Upper lobe of left lung (tissue), 6 donors: ENCODE results near the gene BRMS1L. TPM values are rescaled to one million over a fixed set of nuclear protein-coding genes. Genes with fewer than 3 reads are reported as not detected.

Source experiments
- ATAC-seq, 2 donors: fragments of 200-7000 bp; cut with Tn5 transposase; one replicate each; pipeline ENCODE4 v1.9.1; 2022; ENCODE audit warnings: mild to moderate bottlenecking in 2 of 2, moderate library complexity in 2 of 2; ENCODE audit not compliant: low FRiP score in 2 of 2
- DNase-seq, 2 donors: peaks; one replicate each; pipeline ENCODE4 v3.0.0-alpha.2; 2019 to 2020
- H3K27ac ChIP-seq, 4 donors: fragments of 200-600 bp; sonication (generic); one replicate each; pipeline ENCODE4 v1.5.1; 2016 to 2019
- H3K27me3 ChIP-seq, 4 donors: fragments of 200-600 bp; sonication (generic); one replicate each; pipeline ENCODE4 v1.5.1; 2017 to 2019
- H3K36me3 ChIP-seq, 4 donors: fragments of 200-600 bp; sonication (generic); one replicate each; pipeline ENCODE4 v1.5.1; 2016 to 2019
- H3K4me1 ChIP-seq, 4 donors: fragments of 200-600 bp; sonication (generic); one replicate each; pipeline ENCODE4 v1.5.1; 2018 to 2019
- H3K4me3 ChIP-seq, 4 donors: fragments of 200-600 bp; sonication (generic); one replicate each; pipeline ENCODE4 v1.5.1; 2017 to 2019; ENCODE audit warnings: mild to moderate bottlenecking in 2 of 4, moderate library complexity in 1 of 4
- H3K9me3 ChIP-seq, 4 donors: fragments of 200-600 bp; sonication (generic); one replicate each; pipeline ENCODE4 v1.5.1; 2018 to 2019
- CTCF ChIP-seq, 6 experiments: fragments of 450-650 bp in 4 of 6; fragments of 200-600 bp in 2 of 6; sonication (generic) in 2 of 6; IDR thresholded peaks; one replicate each; pipeline ENCODE4 v1.5.1; 2016 to 2019; ENCODE audit warnings: antibody characterized with exemption in 6 of 6
- EP300 ChIP-seq, 4 donors: sonication (generic); formaldehyde crosslinking; IDR thresholded peaks; one replicate each; pipeline ENCODE4 v1.5.1; 2017; ENCODE audit warnings: antibody characterized with exemption in 4 of 4, control low read depth in 2 of 4
- POLR2A ChIP-seq, 4 donors: fragments of 450-650 bp; IDR thresholded peaks; one replicate each; pipeline ENCODE4 v1.5.1; 2016 to 2017; ENCODE audit warnings: antibody characterized with exemption in 4 of 4, mild to moderate bottlenecking in 2 of 4
- POLR2AphosphoS5 ChIP-seq, 2 donors: sonication (generic); formaldehyde crosslinking; IDR thresholded peaks; one replicate each; pipeline ENCODE4 v1.5.1; 2017; ENCODE audit warnings: antibody characterized with exemption in 2 of 2
- WGBS, 2 donors: methylation state at CpG; one replicate each; pipeline ENCODE4 v1.1.5; 2017 to 2018; 5-methylcytosine and 5-hydroxymethylcytosine counted together
- total RNA-seq, 6 donors: library from RNA; depleted of rRNA in 4 of 6; stranded (reverse); fragments of >200 nt in 4 of 6; gene quantifications; one replicate each; pipeline versions ENCODE4 v1.1.0 to v1.2.1, GENCODE V29; 2016 to 2021
- donor health status: DM: no; HTN: no; CAD: no; lungs with moderate emphysema.
- donor health status: DM: no; HTN: yes; CAD: no; lungs with severe emphysema.

The BRMS1L gene
- total RNA-seq, 6 donors from 2014 or later = 2.1 to 14.4 (median 6.7) TPM

GRCh38 chr14:35849122-35849521 is 23.0 kb downstream of the BRMS1L start:
- no peak for ATAC-seq
- TF ChIP-seq EP300 (IDR thresholded peaks at IDR 0.05) (no peak), CTCF (IDR thresholded peaks at IDR 0.05) (no peak)
- peaks cover 0 to 10% (median 5%) of the 10 kb centered on the region in 4 donors for H3K36me3 ChIP-seq

GRCh38 chr14:35851823-35852222 is 25.7 kb downstream of the BRMS1L start:
- Histone ChIP-seq H3K27ac (no peak overlapping the region), H3K4me3 (no peak overlapping the region), H3K4me1 (no peaks in the 10 kb centered on the region), H3K36me3 (peaks cover 0 to 3% (median 0%) of the 10 kb centered on the region in 4 donors), H3K27me3 (no peaks in the 10 kb centered on the region), H3K9me3 (no peaks in the 10 kb centered on the region)
- DNase-seq (no peak), ATAC-seq (no peak)
- TF ChIP-seq CTCF (IDR thresholded peaks at IDR 0.05) (no peak), EP300 (IDR thresholded peaks at IDR 0.05) (no peak), POLR2AphosphoS5 (IDR thresholded peaks at IDR 0.05) (no peak), POLR2A (IDR thresholded peaks at IDR 0.05) (no peak)
- 78 to 97% methylated on average over 3 of the region's 3 CpGs for WGBS, 2 donors

More at GRCh38 chr14:35849122-35849521, 23.0 kb downstream of the BRMS1L start:
- no peak overlapping the region for H3K27ac ChIP-seq
- H3K4me3 ChIP-seq = no peak overlapping the region
- no peaks in the 10 kb centered on the region for H3K27me3 ChIP-seq
- 78 to 93% methylated on average over 1 of the region's 1 CpG for WGBS, 2 donors
- H3K4me1 ChIP-seq = no peaks in the 10 kb centered on the region
- H3K9me3 ChIP-seq = no peaks in the 10 kb centered on the region
- no peak for DNase-seq

GRCh38 chr14:35853225-35853624 is 27.1 kb downstream of the BRMS1L start:
- WGBS, 2 donors = 91 to 97% methylated on average over 2 of the region's 2 CpGs
- ATAC-seq = no peak
- no peak overlapping the region for H3K27ac ChIP-seq
- H3K36me3 ChIP-seq = peaks cover 0 to 3% (median 0%) of the 10 kb centered on the region in 4 donors
- H3K4me3 ChIP-seq = no peak overlapping the region
- H3K4me1 ChIP-seq = no peaks in the 10 kb centered on the region
- no peaks in the 10 kb centered on the region for H3K27me3 ChIP-seq
- no peaks in the 10 kb centered on the region for H3K9me3 ChIP-seq
- DNase-seq = no peak
- no peak for TF ChIP-seq EP300 (IDR thresholded peaks at IDR 0.05)
- no peak for TF ChIP-seq POLR2A (IDR thresholded peaks at IDR 0.05)
- TF ChIP-seq POLR2AphosphoS5 (IDR thresholded peaks at IDR 0.05) = no peak
- no peak for TF ChIP-seq CTCF (IDR thresholded peaks at IDR 0.05)

GRCh38 chr14:35854696-35855270 is 28.6 kb downstream of the BRMS1L start:
- WGBS, 2 donors = 71 to 77% methylated on average over 1 of the region's 1 CpG
- Histone ChIP-seq H3K4me1 (no peaks in the 10 kb centered on the region), H3K4me3 (no peak overlapping the region), H3K27ac (no peak overlapping the region), H3K9me3 (no peaks in the 10 kb centered on the region), H3K27me3 (no peaks in the 10 kb centered on the region), H3K36me3 (peaks cover 0 to 16% (median 2%) of the 10 kb centered on the region in 4 donors)
- DNase-seq = no peak
- TF ChIP-seq POLR2AphosphoS5 (IDR thresholded peaks at IDR 0.05) = no peak
- TF ChIP-seq POLR2A (IDR thresholded peaks at IDR 0.05) = no peak
- TF ChIP-seq CTCF (IDR thresholded peaks at IDR 0.05) = no peak
- no peak for TF ChIP-seq EP300 (IDR thresholded peaks at IDR 0.05)
- ATAC-seq = no peak

- no peak for ATAC-seq
- WGBS, 2 donors = 76 to 80% methylated on average over 6 of the region's 6 CpGs
- no peak for DNase-seq
Observed at GRCh38 chr14:35855876-35856481, 29.8 kb downstream of the BRMS1L start.

More at GRCh38 chr14:35855876-35856481, 29.8 kb downstream of the BRMS1L start:
- Histone ChIP-seq H3K36me3 (peaks cover 0 to 13% (median 2%) of the 10 kb centered on the region in 4 donors), H3K27ac (no peak overlapping the region), H3K4me3 (no peak overlapping the region), H3K4me1 (no peaks in the 10 kb centered on the region), H3K9me3 (no peaks in the 10 kb centered on the region), H3K27me3 (no peaks in the 10 kb centered on the region)
- TF ChIP-seq POLR2A (IDR thresholded peaks at IDR 0.05) (no peak), POLR2AphosphoS5 (IDR thresholded peaks at IDR 0.05) (no peak), CTCF (IDR thresholded peaks at IDR 0.05) (no peak), EP300 (IDR thresholded peaks at IDR 0.05) (no peak)
